GM19455 (cell line): ENCODE results near the gene NR1H4.
"Not testable (repeated sequence)": the region's sequence is repeated elsewhere in the genome, so short reads cannot be mapped to it uniquely, and the experiment has no call there.

ENCODE experiments used
- ATAC-seq: cut with Tn5 transposase; IDR thresholded peaks from one replicate; pipeline ENCODE4 v1.9.1; 2021; ENCODE audit not compliant: unreplicated experiment

The NR1H4 gene

GRCh38 chr12:100473716-100474150 lies at the start of gene NR1H4:
Gene NR1H4 (plus strand): TSS chr12:100473866. CDS start chr12:100493324, 19,458 bp downstream.
- ATAC-seq = no peak

GRCh38 chr12:100426145-100426544 lies 47.5 kb upstream of the NR1H4 start:
- ATAC-seq = no peak

DNA sequence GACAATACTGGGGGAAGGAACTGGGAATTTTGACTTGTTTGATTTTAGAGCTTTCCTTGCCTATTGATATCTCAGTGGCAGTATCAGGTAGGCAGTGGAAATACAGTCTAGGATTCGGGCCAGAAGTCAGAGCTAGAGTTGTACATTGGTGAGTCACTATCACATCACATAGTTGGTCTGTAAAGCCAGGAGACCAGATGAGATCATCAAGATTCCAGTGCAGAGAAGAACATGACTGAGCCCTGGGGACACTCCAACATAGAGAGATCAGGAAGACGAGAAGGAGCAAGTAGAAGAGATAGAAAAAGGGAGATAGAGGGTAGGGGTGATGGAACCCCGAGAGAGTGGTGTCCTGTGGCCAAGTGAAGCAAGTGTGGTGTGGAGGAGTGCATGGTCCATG lies 46.6 kb upstream of the NR1H4 start:
- no peak for ATAC-seq

DNA sequence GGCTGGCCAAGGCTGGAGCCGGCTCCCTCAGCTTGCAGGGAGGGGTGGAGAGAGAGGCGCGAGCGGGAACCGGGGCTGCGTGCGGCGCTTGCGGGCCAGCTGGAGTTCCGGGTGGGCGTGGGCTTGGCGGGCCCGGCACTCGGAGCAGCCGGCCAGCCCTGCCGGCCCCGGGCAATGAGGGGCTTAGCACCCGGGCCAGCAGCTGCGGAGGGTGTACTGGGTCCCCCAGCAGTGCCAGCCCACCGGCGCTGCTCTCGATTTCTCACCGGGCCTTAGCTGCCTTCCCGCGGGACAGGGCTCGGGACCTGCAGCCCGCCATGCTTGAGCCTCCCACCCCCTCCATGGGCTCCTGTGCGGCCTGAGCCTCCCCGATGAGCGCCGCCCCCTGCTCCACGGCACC lies 43.4 kb upstream of the NR1H4 start:
- ATAC-seq = not testable (repeated sequence)

DNA sequence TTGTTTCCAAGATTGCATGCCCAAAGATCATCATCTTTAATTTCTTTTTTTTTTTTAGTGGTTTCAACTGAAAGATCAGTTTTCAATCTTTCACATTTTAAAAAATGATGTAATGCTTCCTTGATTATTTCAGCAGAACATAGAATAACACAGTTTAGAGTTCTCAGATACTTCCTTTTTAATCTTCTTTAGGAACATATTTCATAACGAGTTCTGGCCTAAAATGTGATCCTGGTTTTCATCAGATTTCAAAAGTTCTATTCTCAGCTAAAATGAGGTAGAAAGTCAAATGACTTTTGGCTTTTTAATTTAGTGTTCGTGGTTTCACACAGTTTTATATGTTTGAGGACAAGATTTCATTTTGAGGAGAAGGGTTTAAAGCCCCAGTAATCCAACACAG lies 40.0 kb upstream of the NR1H4 start:
- ATAC-seq = no peak

DNA sequence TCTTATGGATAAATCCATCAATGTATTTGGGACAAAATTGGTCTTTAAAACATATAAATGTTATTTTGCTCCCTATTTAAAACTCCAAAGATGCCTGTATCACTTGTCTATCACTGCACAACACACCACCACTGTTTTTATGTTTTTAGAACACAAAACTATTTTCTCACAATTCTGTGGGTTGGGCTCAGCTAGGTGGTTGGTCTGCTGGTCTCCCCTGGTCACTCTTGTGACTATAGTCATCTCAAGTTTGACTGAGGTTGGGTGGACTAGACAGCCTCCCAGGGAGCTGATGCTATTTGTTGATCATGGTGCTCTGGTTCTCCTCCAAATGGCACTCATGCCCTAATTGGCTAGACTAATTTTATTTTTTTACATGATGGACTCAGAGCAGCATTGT lies 39.5 kb upstream of the NR1H4 start:
- no peak for ATAC-seq

DNA sequence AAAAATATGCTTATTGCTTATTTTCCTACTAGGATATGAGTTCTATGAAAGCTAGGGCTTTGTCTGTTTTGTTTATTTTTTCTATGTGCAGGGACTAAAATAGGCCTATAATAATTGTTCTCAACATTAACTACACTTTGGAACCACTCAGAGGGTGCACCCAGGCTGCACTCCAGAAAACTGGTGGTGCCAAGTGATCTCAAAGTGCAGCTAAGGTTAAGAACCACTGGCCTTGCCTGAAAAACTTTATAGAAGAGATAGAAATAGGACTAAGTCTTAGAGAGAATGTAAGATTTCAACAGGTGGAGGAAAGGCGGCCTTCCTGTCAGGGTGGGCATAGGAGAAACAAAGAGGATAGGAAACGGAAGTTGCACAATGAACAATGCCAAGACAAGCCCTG lies 37.7 kb upstream of the NR1H4 start:
- no peak for ATAC-seq

DNA sequence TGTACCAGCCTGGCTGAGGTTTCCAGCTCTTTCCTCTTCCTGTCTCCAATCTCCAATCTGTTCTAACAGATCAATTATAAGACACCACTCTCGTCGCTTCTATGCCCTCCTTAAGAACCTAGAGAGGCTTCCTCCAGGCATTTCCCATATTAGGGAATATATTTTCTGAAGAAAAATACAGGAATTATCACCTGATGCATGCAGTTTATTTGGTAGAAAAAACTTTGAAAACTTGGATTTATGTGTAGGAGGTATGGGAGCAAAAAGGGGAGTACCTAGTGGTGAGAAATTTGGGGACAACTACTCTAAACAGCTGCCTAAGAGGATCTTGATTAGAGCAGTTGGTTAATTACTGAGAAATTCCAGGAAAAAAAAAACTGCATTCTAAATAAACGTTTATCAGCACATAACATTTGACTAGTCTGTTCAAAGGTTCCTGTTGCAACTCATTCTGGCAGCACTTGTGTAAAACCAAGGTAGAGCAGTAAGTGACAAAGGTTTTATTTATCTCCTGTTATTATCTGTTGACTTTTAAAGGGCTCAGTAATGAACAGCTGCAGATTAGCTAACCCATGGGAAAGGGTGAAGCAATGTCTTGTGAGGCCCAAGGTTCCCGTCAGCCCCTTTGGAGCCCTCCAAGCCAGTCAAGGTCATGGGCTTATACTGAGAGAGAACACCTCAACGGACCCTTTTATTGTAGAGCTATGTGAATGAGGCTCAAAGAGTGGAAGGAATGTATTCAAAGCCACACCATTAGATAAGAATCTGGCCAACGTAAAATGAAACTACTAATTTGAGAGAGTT lies 36.4 kb upstream of the NR1H4 start:
- ATAC-seq = no peak

- ATAC-seq = no peak
These were observed 33.9 kb upstream of the NR1H4 start for GRCh38 chr12:100439797-100440196.

DNA sequence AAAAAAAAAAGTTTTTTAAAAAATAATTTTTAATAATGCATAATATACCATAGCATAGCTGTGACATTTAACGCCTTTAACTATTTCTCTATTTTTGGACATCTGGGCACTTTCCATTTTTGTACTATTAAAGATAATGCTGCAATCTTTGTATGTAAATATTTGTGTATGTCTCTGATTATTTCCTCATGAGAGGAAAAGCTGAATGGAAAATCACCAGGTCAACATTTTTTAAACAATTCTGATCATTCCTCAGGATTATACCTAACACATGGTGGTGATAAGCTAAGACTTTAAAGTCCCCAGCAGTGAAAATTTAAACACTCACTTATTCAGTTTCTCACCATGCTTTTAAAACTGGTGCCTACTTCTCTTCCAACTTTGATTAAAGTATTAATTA lies 31.3 kb upstream of the NR1H4 start:
- ATAC-seq = no peak

DNA sequence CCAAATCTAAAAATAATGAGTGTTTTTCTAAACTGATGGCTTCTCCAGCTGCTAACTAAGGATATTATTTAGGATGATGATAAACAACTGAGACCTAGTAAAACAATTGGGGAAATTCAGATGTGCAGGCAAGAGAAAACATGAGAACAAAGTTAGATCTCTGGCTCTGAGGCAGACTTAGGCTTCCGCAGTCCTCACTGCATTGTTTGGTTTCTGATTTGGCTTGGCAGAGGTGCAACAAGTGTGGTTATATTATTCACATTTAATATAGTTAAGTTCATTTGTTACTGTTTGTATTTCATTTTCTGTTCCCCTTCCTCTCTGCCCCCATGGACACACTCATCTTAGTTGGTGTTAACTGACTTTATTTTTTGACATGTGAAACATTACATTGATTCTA lies 30.2 kb upstream of the NR1H4 start:
- no peak for ATAC-seq

GRCh38 chr12:100445081-100445481 lies 28.6 kb upstream of the NR1H4 start:
- ATAC-seq = no peak

DNA sequence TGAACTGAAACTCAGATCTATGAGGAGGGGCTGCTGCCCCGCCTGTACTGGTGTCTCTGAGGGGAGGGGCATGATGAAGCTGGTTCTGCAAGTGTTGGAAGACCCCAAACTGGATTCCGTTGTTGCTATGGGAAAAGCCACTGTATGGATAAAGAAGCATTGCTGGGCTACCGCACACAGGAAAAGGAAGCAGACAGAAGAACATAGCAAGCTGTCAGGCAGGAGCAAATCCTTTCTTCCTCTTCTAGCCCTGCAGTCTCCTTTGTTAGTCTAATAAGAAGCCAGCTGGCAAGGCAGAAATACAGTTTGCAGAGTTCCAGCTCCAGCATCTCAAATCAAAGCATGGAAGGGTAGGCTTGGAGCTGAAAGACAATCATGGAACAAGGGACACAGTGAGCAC lies 26.3 kb upstream of the NR1H4 start:
- ATAC-seq = no peak

DNA sequence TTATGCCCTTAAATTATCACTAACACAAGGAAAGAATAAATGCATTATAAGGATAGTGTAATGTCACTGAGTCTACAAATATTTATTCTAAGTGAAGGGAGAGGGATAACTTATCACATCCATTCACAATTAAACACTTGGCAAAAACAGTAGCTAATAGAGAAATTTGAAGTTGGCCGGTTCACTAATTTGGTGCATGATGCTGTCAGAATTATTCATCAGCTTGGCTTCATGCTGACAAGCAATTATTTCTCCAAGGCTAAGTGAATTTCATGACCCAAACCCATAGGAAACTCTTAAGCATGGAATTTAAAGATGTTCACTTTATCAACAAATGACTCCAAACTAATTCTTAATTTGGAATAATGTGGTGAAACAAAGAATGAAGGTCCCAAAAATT lies 25.0 kb upstream of the NR1H4 start:
- no peak for ATAC-seq

DNA sequence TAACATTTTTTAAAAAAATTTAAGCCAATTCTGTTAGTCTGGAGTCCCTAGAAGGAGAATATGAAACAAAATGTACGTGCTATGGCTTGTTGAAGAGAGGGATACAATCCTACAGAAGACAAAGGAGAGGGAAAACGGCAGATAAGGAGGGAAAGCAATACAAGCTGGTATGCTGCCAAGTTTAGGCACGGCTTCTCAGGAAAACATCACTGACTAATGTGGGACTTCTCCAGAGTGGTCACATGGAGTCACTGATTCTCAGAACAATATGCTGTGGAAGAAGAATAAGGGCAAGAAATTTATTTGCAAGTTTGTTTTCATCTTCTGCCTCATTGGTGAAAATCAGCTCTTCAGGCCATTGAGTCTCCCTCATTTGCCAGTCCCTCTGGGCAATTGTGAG lies 22.9 kb upstream of the NR1H4 start:
- ATAC-seq = no peak

DNA sequence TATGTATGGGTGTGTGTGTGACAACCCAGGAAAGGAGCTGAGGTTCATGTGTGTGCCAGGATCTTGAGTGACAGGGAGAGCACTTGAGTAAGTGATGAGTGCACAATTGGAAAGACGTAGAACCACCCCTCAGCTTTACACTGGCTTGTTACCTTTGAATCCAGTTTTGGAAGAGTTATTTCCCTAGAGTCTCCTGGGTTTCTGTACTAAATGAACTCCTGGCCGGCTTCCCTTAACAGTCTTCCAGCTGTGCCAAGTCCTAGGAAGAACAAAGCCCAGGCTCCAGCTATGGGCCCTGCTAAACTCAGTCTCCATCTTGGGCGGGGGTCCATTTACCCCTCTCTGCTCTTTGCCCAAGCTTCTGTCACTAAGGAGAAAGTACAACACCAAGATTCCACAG lies 19.7 kb upstream of the NR1H4 start:
- no peak for ATAC-seq

- ATAC-seq = no peak
These were observed 17.8 kb upstream of the NR1H4 start for GRCh38 chr12:100455896-100456295.

DNA sequence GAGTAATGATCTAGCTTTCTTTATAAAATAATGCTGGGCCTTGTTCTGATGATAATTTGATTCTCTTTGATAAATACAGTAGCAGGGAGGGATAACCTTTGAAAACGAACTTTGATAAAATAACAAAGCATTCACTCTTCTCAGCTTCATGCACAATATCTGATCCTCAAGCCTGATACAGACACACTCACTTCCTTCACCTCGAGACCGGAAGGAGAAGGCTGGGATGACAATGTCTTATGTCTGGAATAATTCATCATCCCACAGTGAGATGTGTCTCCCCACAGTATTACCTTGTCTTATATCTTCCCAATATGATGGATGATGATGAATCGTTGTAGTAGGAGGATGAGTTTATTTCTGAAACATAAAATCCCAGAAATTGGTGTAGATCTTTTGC lies 15.5 kb upstream of the NR1H4 start:
- no peak for ATAC-seq

DNA sequence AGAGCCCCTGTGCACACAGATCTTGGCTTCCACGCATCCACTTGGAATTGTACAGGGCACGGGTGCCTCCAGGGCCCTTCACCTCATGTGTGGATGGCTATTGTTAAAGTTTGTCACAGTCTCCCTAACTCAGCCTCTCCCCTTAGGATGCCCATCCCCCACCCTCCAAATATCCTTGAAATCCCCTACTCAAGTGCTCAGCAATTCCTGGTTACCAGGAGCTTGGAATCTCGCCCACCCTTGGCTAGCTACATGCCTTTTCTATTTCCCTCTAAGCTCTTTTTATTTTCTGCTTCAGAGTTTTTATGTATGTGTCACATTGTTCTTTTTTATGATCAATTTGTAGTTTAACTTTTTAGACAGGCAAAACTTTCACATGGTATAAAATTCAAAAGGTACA lies 13.0 kb upstream of the NR1H4 start:
- ATAC-seq = no peak

GRCh38 chr12:100461330-100461973 lies 12.2 kb upstream of the NR1H4 start:
- no peak for ATAC-seq

DNA sequence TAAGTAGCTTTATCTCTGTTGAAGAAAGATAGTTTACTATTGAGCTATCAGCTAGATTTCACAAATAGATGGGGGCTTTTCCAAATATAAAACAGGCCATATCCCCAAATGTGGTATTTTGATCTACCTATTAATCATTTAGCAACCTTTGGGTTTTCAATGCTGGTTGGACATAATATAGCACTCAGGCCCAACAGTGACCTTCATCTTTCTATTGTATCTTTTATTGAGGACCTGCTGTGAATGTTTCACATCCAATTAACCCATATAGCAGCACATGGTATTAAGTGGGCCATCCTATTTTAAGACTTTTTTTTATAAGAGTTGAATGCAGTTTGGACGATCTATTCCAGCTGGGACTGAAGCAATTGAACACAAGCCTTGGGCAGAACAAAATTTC lies 10.0 kb upstream of the NR1H4 start:
- no peak for ATAC-seq

DNA sequence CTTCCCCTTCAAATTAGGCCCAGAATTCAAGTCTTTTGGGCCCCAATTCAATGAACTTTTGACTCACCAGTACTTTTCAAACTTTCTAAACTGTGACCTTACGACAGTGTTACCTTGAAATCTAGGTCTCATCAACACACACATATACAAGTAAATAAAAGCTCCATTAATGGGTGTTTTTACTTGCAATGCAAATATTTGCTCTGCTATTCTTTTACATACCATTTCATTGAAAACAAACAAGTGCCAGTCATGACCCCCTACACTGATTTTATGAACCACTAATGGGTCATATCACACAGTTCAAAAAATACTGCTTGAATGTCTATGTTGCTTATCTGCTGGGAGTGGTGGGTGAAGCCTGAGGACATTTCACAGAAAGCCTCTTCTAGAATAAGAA lies 9.1 kb upstream of the NR1H4 start:
- ATAC-seq = no peak

DNA sequence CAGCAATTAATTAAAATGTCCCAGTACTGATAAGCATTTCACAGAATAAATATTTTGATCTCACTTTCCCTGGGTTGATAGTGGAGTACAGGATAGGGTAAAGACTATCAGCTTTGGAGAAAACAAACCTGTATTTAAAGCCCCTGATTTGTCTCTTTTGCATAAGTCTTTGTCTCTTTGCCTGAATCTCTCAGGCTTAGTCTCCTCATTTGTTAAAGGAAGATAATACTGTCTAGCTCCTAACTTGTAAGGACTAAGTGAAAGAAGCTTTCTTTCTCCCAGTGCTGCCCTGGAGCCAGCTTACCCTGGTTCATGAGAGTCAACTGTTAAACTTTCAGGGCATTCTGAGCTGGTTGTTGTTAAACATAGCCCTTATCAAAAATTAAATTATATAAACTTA lies 5.5 kb upstream of the NR1H4 start:
- no peak for ATAC-seq
